Epithelial cell of proximal tubule (primary cell): ENCODE results near the gene PHACTR4. TPM values are rescaled to one million over a fixed set of nuclear protein-coding genes. Genes with fewer than 3 reads are reported as not detected.
"Not testable (repeated sequence)": the region's sequence is repeated elsewhere in the genome, so short reads cannot be mapped to it uniquely, and the experiment has no call there.

Source experiments
- DNase-seq: peaks from one replicate; pipeline ENCODE4 v3.0.0-alpha.2; 2011; ENCODE audit warnings: low read depth
- H3K4me3 ChIP-seq: 2 replicates; pipeline ENCODE4 v1.5.1; 2011; ENCODE audit warnings: low read depth, mild to moderate bottlenecking, low read length
- total RNA-seq: library from RNA; depleted of rRNA; stranded (reverse); fragments of >200 nt; gene quantifications from 2 replicates; pipeline ENCODE4 v1.2.3, GENCODE V29; 2015
- TF ChIP-seq, protein P1 (sequence below): conservative IDR thresholded peaks from 2 replicates; pipeline ENCODE4 v1.5.1; 2012; ENCODE audit warnings: low read depth, mild to moderate bottlenecking, low read length

PHACTR4 gene
- total RNA-seq, 1 donor from 2014 or later, result 35.9 TPM

GRCh38 chr1:28354121-28354520, 15.4 kb upstream of the PHACTR4 start:
- TF ChIP-seq, protein P1, sequence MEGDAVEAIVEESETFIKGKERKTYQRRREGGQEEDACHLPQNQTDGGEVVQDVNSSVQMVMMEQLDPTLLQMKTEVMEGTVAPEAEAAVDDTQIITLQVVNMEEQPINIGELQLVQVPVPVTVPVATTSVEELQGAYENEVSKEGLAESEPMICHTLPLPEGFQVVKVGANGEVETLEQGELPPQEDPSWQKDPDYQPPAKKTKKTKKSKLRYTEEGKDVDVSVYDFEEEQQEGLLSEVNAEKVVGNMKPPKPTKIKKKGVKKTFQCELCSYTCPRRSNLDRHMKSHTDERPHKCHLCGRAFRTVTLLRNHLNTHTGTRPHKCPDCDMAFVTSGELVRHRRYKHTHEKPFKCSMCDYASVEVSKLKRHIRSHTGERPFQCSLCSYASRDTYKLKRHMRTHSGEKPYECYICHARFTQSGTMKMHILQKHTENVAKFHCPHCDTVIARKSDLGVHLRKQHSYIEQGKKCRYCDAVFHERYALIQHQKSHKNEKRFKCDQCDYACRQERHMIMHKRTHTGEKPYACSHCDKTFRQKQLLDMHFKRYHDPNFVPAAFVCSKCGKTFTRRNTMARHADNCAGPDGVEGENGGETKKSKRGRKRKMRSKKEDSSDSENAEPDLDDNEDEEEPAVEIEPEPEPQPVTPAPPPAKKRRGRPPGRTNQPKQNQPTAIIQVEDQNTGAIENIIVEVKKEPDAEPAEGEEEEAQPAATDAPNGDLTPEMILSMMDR, result no peak
- H3K4me3 ChIP-seq, result no peak overlapping the region
- no peak for DNase-seq

DNA sequence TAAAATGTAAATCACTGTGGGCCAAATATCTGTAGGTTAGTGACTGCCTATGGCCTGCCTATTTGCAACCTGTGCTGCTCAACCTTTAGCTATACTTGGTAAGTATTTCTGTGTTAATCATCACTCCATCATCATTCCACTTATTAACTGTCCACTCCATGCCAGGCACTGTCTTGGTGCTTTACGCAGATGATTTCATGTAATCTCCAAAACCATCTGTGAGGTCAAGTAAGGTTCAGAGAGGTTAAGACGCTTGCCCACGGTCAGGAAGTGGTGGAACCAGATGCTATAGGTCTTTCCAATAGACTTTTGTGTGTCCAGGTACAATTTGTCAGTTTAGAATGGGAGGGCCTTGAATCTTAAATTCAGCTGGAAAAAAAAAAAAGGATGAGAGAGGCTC, 10.8 kb upstream of the PHACTR4 start:
- no peak for DNase-seq
- no peak overlapping the region for H3K4me3 ChIP-seq
- TF ChIP-seq, protein P1, result no peak

DNA sequence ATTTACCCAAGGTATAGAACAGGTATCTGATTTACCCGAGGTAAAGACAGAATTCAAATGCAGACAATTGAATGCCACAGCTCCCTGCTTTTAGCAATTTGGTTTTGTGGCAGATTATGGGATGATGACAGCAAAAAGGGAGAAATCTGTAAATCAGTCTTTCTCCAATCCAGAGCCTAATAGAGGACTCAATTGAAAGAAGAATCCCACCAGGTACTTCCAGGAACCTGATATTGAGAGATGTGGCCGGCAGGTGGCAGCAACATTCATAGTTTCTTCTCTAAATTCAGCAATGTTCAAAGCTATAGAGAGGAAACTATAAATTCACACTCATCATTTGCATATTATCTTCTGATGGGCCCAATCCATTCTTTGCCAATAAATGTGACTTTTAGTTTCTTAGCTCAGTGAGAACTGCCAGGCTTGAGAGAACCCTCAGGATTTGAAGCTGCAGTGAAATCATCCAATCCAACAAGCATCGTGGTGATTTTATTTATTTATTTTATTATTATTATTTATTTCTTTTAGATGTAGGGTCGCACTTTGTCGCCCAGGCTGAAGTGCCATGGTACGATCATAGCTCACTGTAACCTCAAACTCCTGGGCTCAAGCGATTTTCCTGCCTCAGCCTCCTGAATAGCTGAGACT, 9.8 kb upstream of the PHACTR4 start:
- TF ChIP-seq, protein P1, result peak; percentile 75
- no peak for DNase-seq

DNA sequence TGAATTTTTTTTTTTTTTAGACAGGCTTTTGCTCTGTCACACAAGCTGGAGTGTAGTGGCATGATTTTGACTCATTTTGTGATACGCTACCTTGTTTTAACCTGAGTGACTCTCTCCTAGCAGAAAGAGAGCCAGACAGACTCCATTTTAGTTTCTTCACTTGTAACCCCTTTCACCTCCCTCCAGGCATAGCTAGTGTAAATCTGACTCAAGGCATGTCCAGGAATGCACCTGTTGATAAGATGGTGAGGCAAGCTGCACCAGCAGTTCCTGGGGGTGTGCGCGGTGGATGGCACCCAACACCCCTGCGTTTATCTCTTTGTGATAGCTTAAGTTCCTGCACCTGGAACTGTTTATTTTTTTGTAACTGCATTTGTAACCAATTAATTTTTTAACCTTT, 4.7 kb upstream of the PHACTR4 start:
- H3K4me3 ChIP-seq, result no peak overlapping the region
- TF ChIP-seq, protein P1, result no peak
- no peak for DNase-seq

More for the DNA sequence above, 9.8 kb upstream of the PHACTR4 start:
- no peak overlapping the region for H3K4me3 ChIP-seq

DNA sequence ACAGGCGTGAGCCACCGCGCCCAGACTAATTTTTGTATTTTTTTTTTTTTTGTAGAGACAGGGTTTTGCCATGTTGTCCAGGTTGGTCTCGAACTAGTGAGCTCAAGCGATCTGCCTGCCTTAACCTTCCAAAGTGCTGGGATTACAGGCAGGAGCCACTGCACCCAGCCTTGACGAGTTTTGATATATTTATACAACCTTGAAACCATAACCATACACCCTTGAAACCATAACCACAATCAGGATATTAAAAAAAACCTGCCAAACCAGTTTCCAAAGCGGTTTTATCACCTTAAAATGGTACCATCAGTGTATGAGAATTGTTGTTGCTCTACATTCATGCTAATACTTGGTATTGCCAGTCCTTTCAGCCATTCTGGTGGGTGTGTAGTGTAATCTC, 3.7 kb upstream of the PHACTR4 start:
- TF ChIP-seq, protein P1, result no peak
- H3K4me3 ChIP-seq, result no peak overlapping the region
- DNase-seq, result no peak

DNA sequence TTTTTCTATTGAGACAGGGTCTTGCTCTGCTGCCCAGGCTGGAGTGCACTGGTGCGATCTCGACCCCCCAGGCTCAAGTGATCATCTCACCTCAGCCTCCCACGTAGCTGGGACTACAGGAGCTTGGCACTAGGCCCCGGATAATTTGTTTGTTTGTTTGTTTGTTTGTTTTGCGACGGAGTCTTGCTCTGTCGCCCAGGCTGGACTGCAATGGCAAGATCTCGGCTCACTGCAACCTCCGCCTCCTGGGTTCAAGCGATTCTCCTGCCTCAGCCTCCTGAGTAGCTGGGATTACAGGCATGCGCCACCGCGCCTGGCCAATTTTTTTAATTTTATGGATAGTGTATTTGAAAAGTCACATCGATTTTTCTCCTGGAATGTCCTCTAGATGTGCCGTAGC, 932 bp upstream of the PHACTR4 start:
- not testable (repeated sequence) for DNase-seq, H3K4me3 ChIP-seq

GRCh38 chr1:28370239-28371009, 884 bp downstream of the PHACTR4 start:
- TF ChIP-seq, protein P1, result no peak
- DNase-seq, result no peak
- H3K4me3 ChIP-seq, result peak overlapping the region; percentile 80
